Measurements from ENCODE around the gene NRG4. TPM values are rescaled to one million over a fixed set of nuclear protein-coding genes. Genes with fewer than 3 reads are reported as not detected.

The NRG4 gene
- total RNA-seq, 1 experiment from 2014 or later, result 1.4 TPM

GRCh38 chr15:75966073-75966472 is 46.2 kb downstream of the NRG4 start:
- H3K36me3 ChIP-seq, result no peaks in the 10 kb centered on the region
- H3K27me3 ChIP-seq, result no peaks in the 10 kb centered on the region
- no peak for DNase-seq
- H3K4me3 ChIP-seq, result no peak overlapping the region
- no peaks in the 10 kb centered on the region for H3K9me3 ChIP-seq (replicated peaks)
- no peak overlapping the region for H3K27ac ChIP-seq
- no peaks in the 10 kb centered on the region for H3K4me1 ChIP-seq

GRCh38 chr15:75961331-75961730 is 50.9 kb downstream of the NRG4 start:
- H3K27ac ChIP-seq, result no peak overlapping the region
- DNase-seq, result no peak
- H3K27me3 ChIP-seq, result no peaks in the 10 kb centered on the region
- no peak overlapping the region for H3K4me3 ChIP-seq
- H3K9me3 ChIP-seq (replicated peaks), result no peaks in the 10 kb centered on the region
- H3K36me3 ChIP-seq, result no peaks in the 10 kb centered on the region
- H3K4me1 ChIP-seq, result no peaks in the 10 kb centered on the region

GRCh38 chr15:75955720-75956119 is 56.5 kb downstream of the NRG4 start:
- Histone ChIP-seq H3K9me3 (replicated peaks) (no peaks in the 10 kb centered on the region), H3K27ac (no peak overlapping the region), H3K36me3 (no peaks in the 10 kb centered on the region), H3K4me3 (no peak overlapping the region), H3K27me3 (no peaks in the 10 kb centered on the region), H3K4me1 (no peaks in the 10 kb centered on the region)
- no peak for DNase-seq

GRCh38 chr15:75952525-75952924 is 59.7 kb downstream of the NRG4 start:
- Histone ChIP-seq H3K4me1 (no peaks in the 10 kb centered on the region), H3K27ac (no peak overlapping the region), H3K36me3 (no peaks in the 10 kb centered on the region), H3K9me3 (replicated peaks) (no peaks in the 10 kb centered on the region), H3K4me3 (no peak overlapping the region), H3K27me3 (no peaks in the 10 kb centered on the region)
- no peak for DNase-seq

- Histone ChIP-seq H3K4me1 (no peaks in the 10 kb centered on the region), H3K9me3 (replicated peaks) (no peaks in the 10 kb centered on the region), H3K36me3 (no peaks in the 10 kb centered on the region), H3K27ac (no peak overlapping the region), H3K27me3 (no peaks in the 10 kb centered on the region), H3K4me3 (no peak overlapping the region)
- DNase-seq, result no peak
These were observed 63.4 kb downstream of the NRG4 start for GRCh38 chr15:75948761-75949296.

GRCh38 chr15:75947092-75947491 is 65.1 kb downstream of the NRG4 start:
- DNase-seq, result no peak
- H3K27ac ChIP-seq, result no peak overlapping the region
- no peaks in the 10 kb centered on the region for H3K27me3 ChIP-seq
- no peaks in the 10 kb centered on the region for H3K9me3 ChIP-seq (replicated peaks)
- no peak overlapping the region for H3K4me3 ChIP-seq
- H3K4me1 ChIP-seq, result no peaks in the 10 kb centered on the region
- no peaks in the 10 kb centered on the region for H3K36me3 ChIP-seq

GRCh38 chr15:75945953-75946352 is 66.3 kb downstream of the NRG4 start:
- DNase-seq, result no peak
- no peak overlapping the region for H3K4me3 ChIP-seq

GRCh38 chr15:75943713-75944215 is 68.5 kb downstream of the NRG4 start:
- no peaks in the 10 kb centered on the region; the same call in 1 of the 2 replicates for H3K36me3 ChIP-seq
- no peak overlapping the region for H3K4me3 ChIP-seq
- H3K27me3 ChIP-seq, result no peaks in the 10 kb centered on the region
- no peak overlapping the region for H3K27ac ChIP-seq
- no peaks in the 10 kb centered on the region for H3K9me3 ChIP-seq (replicated peaks)
- H3K4me1 ChIP-seq, result no peaks in the 10 kb centered on the region
- no peak for DNase-seq

More at GRCh38 chr15:75945953-75946352, 66.3 kb downstream of the NRG4 start:
- H3K4me1 ChIP-seq, result no peaks in the 10 kb centered on the region
- no peaks in the 10 kb centered on the region for H3K27me3 ChIP-seq
- H3K9me3 ChIP-seq (replicated peaks), result no peaks in the 10 kb centered on the region
- no peak overlapping the region for H3K27ac ChIP-seq
- H3K36me3 ChIP-seq, result no peaks in the 10 kb centered on the region

GRCh38 chr15:75943246-75943645 is 69.0 kb downstream of the NRG4 start:
- no peak for DNase-seq
- Histone ChIP-seq H3K36me3 (no peaks in the 10 kb centered on the region; the same call in 1 of the 2 replicates), H3K9me3 (replicated peaks) (no peaks in the 10 kb centered on the region), H3K4me3 (no peak overlapping the region), H3K27ac (no peak overlapping the region), H3K27me3 (no peaks in the 10 kb centered on the region), H3K4me1 (no peaks in the 10 kb centered on the region)

- H3K9me3 ChIP-seq (replicated peaks), result no peaks in the 10 kb centered on the region
- H3K4me3 ChIP-seq, result no peak overlapping the region
- no peaks in the 10 kb centered on the region for H3K27me3 ChIP-seq
- DNase-seq, result no peak
- H3K27ac ChIP-seq, result no peak overlapping the region
- H3K4me1 ChIP-seq, result no peaks in the 10 kb centered on the region
- no peaks in the 10 kb centered on the region; the same call in 1 of the 2 replicates for H3K36me3 ChIP-seq
These were observed 69.8 kb downstream of the NRG4 start for GRCh38 chr15:75942464-75942863.

- DNase-seq, result no peak
- Histone ChIP-seq H3K9me3 (replicated peaks) (no peaks in the 10 kb centered on the region), H3K27ac (no peak overlapping the region), H3K36me3 (peaks cover 53% of the 10 kb centered on the region), H3K27me3 (no peaks in the 10 kb centered on the region), H3K4me1 (no peaks in the 10 kb centered on the region), H3K4me3 (no peak overlapping the region)
These were observed 81.4 kb downstream of the NRG4 start for GRCh38 chr15:75930866-75931265.

GRCh38 chr15:75929799-75930565 is 82.2 kb downstream of the NRG4 start:
- no peak overlapping the region for H3K4me3 ChIP-seq
- no peaks in the 10 kb centered on the region for H3K4me1 ChIP-seq
- H3K27ac ChIP-seq, result no peak overlapping the region
- DNase-seq, result peak in 1 of 2 experiments; percentile 9
- H3K27me3 ChIP-seq, result no peaks in the 10 kb centered on the region
- H3K9me3 ChIP-seq (replicated peaks), result no peaks in the 10 kb centered on the region
- peaks cover 48% of the 10 kb centered on the region for H3K36me3 ChIP-seq

GRCh38 chr15:75928680-75929608 is 83.3 kb downstream of the NRG4 start:
- Histone ChIP-seq H3K4me1 (no peaks in the 10 kb centered on the region), H3K36me3 (peaks cover 41% of the 10 kb centered on the region), H3K9me3 (replicated peaks) (no peaks in the 10 kb centered on the region), H3K4me3 (no peak overlapping the region), H3K27ac (no peak overlapping the region), H3K27me3 (no peaks in the 10 kb centered on the region)
- peak in 1 of 2 experiments; percentile 15 for DNase-seq

GRCh38 chr15:75927601-75928000 is 84.6 kb downstream of the NRG4 start:
- H3K4me3 ChIP-seq, result no peak overlapping the region
- no peak overlapping the region for H3K27ac ChIP-seq
- peaks cover 31% of the 10 kb centered on the region for H3K36me3 ChIP-seq
- no peak for DNase-seq
- H3K9me3 ChIP-seq (replicated peaks), result no peaks in the 10 kb centered on the region
- no peaks in the 10 kb centered on the region for H3K4me1 ChIP-seq
- H3K27me3 ChIP-seq, result no peaks in the 10 kb centered on the region

GRCh38 chr15:75926931-75927330 is 85.3 kb downstream of the NRG4 start:
- Histone ChIP-seq H3K9me3 (replicated peaks) (no peaks in the 10 kb centered on the region), H3K4me3 (no peak overlapping the region), H3K27ac (no peak overlapping the region), H3K4me1 (no peaks in the 10 kb centered on the region), H3K27me3 (no peaks in the 10 kb centered on the region), H3K36me3 (peaks cover 27% of the 10 kb centered on the region)
- no peak for DNase-seq
